ENCODE measurements around the gene NFIA. TPM values are rescaled to one million over a fixed set of nuclear protein-coding genes. Genes with fewer than 3 reads are reported as not detected.

NFIA gene
- total and polyA plus RNA-seq, 10 of the 15 experiments (the other 5 are each of a cell fraction or from before 2014, with no cell fraction given) = 0.10 to 0.16 TPM; not detected in 8

- TF ChIP-seq, protein P1, sequence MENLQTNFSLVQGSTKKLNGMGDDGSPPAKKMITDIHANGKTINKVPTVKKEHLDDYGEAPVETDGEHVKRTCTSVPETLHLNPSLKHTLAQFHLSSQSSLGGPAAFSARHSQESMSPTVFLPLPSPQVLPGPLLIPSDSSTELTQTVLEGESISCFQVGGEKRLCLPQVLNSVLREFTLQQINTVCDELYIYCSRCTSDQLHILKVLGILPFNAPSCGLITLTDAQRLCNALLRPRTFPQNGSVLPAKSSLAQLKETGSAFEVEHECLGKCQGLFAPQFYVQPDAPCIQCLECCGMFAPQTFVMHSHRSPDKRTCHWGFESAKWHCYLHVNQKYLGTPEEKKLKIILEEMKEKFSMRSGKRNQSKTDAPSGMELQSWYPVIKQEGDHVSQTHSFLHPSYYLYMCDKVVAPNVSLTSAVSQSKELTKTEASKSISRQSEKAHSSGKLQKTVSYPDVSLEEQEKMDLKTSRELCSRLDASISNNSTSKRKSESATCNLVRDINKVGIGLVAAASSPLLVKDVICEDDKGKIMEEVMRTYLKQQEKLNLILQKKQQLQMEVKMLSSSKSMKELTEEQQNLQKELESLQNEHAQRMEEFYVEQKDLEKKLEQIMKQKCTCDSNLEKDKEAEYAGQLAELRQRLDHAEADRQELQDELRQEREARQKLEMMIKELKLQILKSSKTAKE (IDR thresholded peaks at IDR 0.05; ENCODE audit: low read depth, poor library complexity, severe bottlenecking) = no peak
- TF ChIP-seq ATF2 (IDR thresholded peaks at IDR 0.05; ENCODE audit: low read length) = no peak
- no peak for TF ChIP-seq ZSCAN29 (IDR thresholded peaks at IDR 0.05)
- TF ChIP-seq, protein P2, sequence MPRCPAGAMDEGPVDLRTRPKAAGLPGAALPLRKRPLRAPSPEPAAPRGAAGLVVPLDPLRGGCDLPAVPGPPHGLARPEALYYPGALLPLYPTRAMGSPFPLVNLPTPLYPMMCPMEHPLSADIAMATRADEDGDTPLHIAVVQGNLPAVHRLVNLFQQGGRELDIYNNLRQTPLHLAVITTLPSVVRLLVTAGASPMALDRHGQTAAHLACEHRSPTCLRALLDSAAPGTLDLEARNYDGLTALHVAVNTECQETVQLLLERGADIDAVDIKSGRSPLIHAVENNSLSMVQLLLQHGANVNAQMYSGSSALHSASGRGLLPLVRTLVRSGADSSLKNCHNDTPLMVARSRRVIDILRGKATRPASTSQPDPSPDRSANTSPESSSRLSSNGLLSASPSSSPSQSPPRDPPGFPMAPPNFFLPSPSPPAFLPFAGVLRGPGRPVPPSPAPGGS (IDR thresholded peaks at IDR 0.05; ENCODE audit: borderline replicate concordance, insufficient read depth, low read depth, low read length, poor library complexity, severe bottlenecking) = no peak
These were observed 295.0 kb downstream of the NFIA start (continued) for GRCh38 chr1:61377242-61377958.

GRCh38 chr1:61378494-61379180 is 296.3 kb downstream of the NFIA start:
- H3K36me3 ChIP-seq (ENCODE audit: control insufficient read depth in 2 of 2, insufficient read depth in 2 of 2, low read length in 1 of 2) = no peaks in the 10 kb centered on the region
- RAD21 ChIA-PET (ENCODE audit: unreplicated experiment) = no interaction called here
- no peaks in the 10 kb centered on the region; a peak in 1 of 4 replicates for H3K27me3 ChIP-seq (replicated peaks in 1 of 2; ENCODE audit: control insufficient read depth in 2 of 2, insufficient read depth in 2 of 2, low read length in 1 of 2)
- ATAC-seq (no peak), DNase-seq (ENCODE audit: low read depth, low spot score) (no peak), FAIRE-seq (no peak)
- CTCF ChIA-PET = no interaction called here
- H4K20me1 ChIP-seq (ENCODE audit: control insufficient read depth, insufficient read depth) = no peaks in the 10 kb centered on the region
- 29% methylated on average over 4 of the region's 4 CpGs for WGBS (ENCODE audit: insufficient coverage, insufficient replicate concordance, low lambda C conversion rate, missing lambda C conversion rate)
- no peaks in the 10 kb centered on the region for H3K79me2 ChIP-seq (ENCODE audit: control insufficient read depth, insufficient read depth, low read length)
- intact Hi-C loops (cut with micrococcal nuclease; ENCODE audit: unreplicated experiment) (no loop called here), in situ Hi-C loops (cut with MboI) (no loop called here)
- no TSS peak for BruUV-seq (replicated peaks)
- H3K27ac ChIP-seq (ENCODE audit: control insufficient read depth, insufficient read depth) = no peak overlapping the region
- POLR2A ChIA-PET = no interaction called here
- H3K4me3 ChIP-seq = no peak overlapping the region
- no peak overlapping the region for H3K4me2 ChIP-seq (ENCODE audit: control insufficient read depth, insufficient read depth)
- H3K4me1 ChIP-seq (ENCODE audit: control insufficient read depth, insufficient read depth, low read length) = no peaks in the 10 kb centered on the region
- TF ChIP-seq RCOR1 (conservative IDR thresholded peaks at IDR 0.05; ENCODE audit: low read depth, low read length) = no peak
- no peak for TF ChIP-seq RAD21 (IDR thresholded peaks at IDR 0.05; ENCODE audit: insufficient read depth, low read depth, low read length)
- no peak for TF ChIP-seq POU2F2 (IDR thresholded peaks at IDR 0.05; ENCODE audit: borderline replicate concordance, low read depth, low read length)
- no peak for TF ChIP-seq CHD4 (IDR thresholded peaks at IDR 0.05)
- TF ChIP-seq, protein P3, sequence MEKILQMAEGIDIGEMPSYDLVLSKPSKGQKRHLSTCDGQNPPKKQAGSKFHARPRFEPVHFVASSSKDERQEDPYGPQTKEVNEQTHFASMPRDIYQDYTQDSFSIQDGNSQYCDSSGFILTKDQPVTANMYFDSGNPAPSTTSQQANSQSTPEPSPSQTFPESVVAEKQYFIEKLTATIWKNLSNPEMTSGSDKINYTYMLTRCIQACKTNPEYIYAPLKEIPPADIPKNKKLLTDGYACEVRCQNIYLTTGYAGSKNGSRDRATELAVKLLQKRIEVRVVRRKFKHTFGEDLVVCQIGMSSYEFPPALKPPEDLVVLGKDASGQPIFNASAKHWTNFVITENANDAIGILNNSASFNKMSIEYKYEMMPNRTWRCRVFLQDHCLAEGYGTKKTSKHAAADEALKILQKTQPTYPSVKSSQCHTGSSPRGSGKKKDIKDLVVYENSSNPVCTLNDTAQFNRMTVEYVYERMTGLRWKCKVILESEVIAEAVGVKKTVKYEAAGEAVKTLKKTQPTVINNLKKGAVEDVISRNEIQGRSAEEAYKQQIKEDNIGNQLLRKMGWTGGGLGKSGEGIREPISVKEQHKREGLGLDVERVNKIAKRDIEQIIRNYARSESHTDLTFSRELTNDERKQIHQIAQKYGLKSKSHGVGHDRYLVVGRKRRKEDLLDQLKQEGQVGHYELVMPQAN (conservative IDR thresholded peaks at IDR 0.05) = no peak
- no peak overlapping the region for H2AFZ ChIP-seq (ENCODE audit: control insufficient read depth, low read depth, low read length)
- H3K9ac ChIP-seq (ENCODE audit: control insufficient read depth, insufficient read depth, low read length) = no peak overlapping the region
- H3K9me3 ChIP-seq (replicated peaks; ENCODE audit: control insufficient read depth, insufficient read depth, low read length) = no peaks in the 10 kb centered on the region
- SMC1A ChIA-PET (ENCODE audit: uncharacterized antibody, unreplicated experiment) = interaction anchor here (0.6 kb wide), 1 partner anchor 759 kb away, joined by 3 read pairs; no protein-coding TSS in a partner anchor

All from GM12878 (cell line).